Lower lobe of right lung (tissue), 2 donors: ENCODE data around the gene ATP5IF1. TPM values are rescaled to one million over a fixed set of nuclear protein-coding genes. Genes with fewer than 3 reads are reported as not detected.

Experiments
- ATAC-seq, 2 donors: fragments of 200-7000 bp; cut with Tn5 transposase; one replicate each; pipeline ENCODE4 v1.9.1; 2020 to 2022; ENCODE audit warnings: mild to moderate bottlenecking in 2 of 2, moderate library complexity in 2 of 2
- DNase-seq: peaks from one replicate; pipeline ENCODE4 v3.0.0-alpha.2; 2020
- H3K27ac ChIP-seq: fragments of 200-600 bp; one replicate; pipeline ENCODE4 v1.8.0; 2022
- H3K27me3 ChIP-seq: fragments of 200-600 bp; one replicate; pipeline ENCODE4 v1.8.0; 2022; ENCODE audit warnings: low read depth
- H3K36me3 ChIP-seq: fragments of 200-600 bp; one replicate; pipeline ENCODE4 v1.8.0; 2022; ENCODE audit warnings: mild to moderate bottlenecking
- H3K4me1 ChIP-seq: fragments of 200-600 bp; one replicate; pipeline ENCODE4 v1.8.0; 2022
- H3K4me3 ChIP-seq: fragments of 200-600 bp; one replicate; pipeline ENCODE4 v1.8.0; 2022; ENCODE audit warnings: mild to moderate bottlenecking
- H3K9me3 ChIP-seq: fragments of 200-600 bp; one replicate; pipeline ENCODE4 v1.8.0; 2022
- CTCF ChIP-seq: fragments of 200-600 bp; IDR thresholded peaks from one replicate; pipeline ENCODE4 v1.8.0; 2022; ENCODE audit warnings: antibody characterized with exemption, mild to moderate bottlenecking
- intact Hi-C: fragments of 100-400 bp; cut with DNase I; formaldehyde crosslinking; loops from one replicate; pipeline ENCODE4 v1.11.0; 2022
- total RNA-seq: library from RNA; stranded (reverse); fragmentation: NEBNext Ultra II Directional; extraction: Animal tissue kit (Norgen Biotek cat#: 25700); gene quantifications from one replicate; pipeline ENCODE4 v1.2.1, GENCODE V29; 2021
- donor health status: DM: no; HTN: yes; CAD: no; lungs with severe emphysema.

Gene ATP5IF1
- total RNA-seq, 1 donor from 2014 or later: 109 TPM

- Histone ChIP-seq H3K9me3 (no peaks in the 10 kb centered on the region), H3K27me3 (no peaks in the 10 kb centered on the region), H3K27ac (peak overlapping the region; percentile 86), H3K4me3 (peak overlapping the region; percentile 62), H3K4me1 (peaks cover 55% of the 10 kb centered on the region), H3K36me3 (no peaks in the 10 kb centered on the region)
- intact Hi-C loops: no loop called here
- ATAC-seq (no peak), DNase-seq (no peak)
- TF ChIP-seq CTCF: no peak
Observed at GRCh38 chr1:28247612-28248272, 11.8 kb downstream of the ATP5IF1 start.

- DNase-seq (peak; percentile 82), ATAC-seq (peak; percentile 81 to 83)
- Histone ChIP-seq H3K27ac (peak overlapping the region; percentile 86), H3K36me3 (no peaks in the 10 kb centered on the region), H3K4me3 (peak overlapping the region; percentile 15), H3K27me3 (no peaks in the 10 kb centered on the region), H3K4me1 (peaks cover 55% of the 10 kb centered on the region), H3K9me3 (no peaks in the 10 kb centered on the region)
- intact Hi-C loops: no loop called here
- TF ChIP-seq CTCF: peak; percentile 96
Observed at GRCh38 chr1:28248273-28249012, 12.5 kb downstream of the ATP5IF1 start.

DNA sequence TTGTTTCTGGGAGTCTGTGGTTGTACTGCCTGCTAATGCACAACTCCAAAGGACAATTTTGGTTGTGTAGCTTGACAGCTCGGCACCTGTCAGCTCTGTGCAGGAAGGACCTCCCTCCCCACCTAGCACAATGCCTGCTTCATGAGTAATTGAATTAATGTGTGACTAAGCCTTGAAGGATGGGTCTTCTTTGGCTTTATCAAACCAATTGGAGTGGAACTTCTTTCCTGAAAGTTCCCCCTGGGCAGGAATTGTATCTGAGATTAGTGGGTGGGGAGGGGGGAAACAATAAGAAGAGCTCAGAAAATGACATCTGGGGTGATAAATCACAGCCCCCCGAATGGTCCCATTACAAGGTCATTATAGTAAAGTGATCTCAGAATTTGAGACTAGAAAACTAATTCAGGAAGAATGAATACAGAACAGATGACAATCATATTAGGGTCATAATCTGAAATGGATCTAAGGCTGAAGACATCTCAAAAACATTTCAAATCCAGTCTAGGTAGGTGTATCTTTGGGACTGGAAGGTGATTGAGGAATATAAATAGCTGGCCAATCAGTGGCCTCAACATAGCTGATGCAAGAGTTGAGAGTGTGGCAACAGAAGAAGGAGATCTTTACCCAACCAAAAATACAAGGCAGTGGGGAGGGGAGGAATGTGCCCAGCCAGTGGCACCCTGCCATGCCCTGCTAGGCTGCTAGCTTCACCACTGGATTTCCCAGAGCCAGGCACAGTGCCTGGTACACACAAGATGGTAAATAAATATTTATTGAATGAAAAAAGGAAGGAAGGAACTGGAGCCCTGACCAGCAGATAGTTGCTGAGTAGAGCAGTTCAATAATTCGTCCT lies 13.3 kb downstream of the ATP5IF1 start:
- H3K27ac ChIP-seq: peak overlapping the region; percentile 86
- ATAC-seq (peak; percentile 63 to 70), DNase-seq (peak; percentile 83)
- peaks cover 51% of the 10 kb centered on the region for H3K4me1 ChIP-seq
- no peaks in the 10 kb centered on the region for H3K27me3 ChIP-seq
- TF ChIP-seq CTCF: no peak
- no peaks in the 10 kb centered on the region for H3K9me3 ChIP-seq
- H3K36me3 ChIP-seq: no peaks in the 10 kb centered on the region
- H3K4me3 ChIP-seq: peak overlapping the region; percentile 15
- intact Hi-C loops: no loop called here

- no peak for TF ChIP-seq CTCF
- Histone ChIP-seq H3K4me1 (peaks cover 51% of the 10 kb centered on the region), H3K9me3 (no peaks in the 10 kb centered on the region), H3K36me3 (no peaks in the 10 kb centered on the region), H3K27ac (no peak overlapping the region), H3K4me3 (no peak overlapping the region), H3K27me3 (no peaks in the 10 kb centered on the region)
- no peak for DNase-seq
- intact Hi-C loops: no loop called here
- no peak for ATAC-seq
Observed at GRCh38 chr1:28249866-28250295, 14.0 kb downstream of the ATP5IF1 start.

- no peaks in the 10 kb centered on the region for H3K27me3 ChIP-seq
- H3K36me3 ChIP-seq: no peaks in the 10 kb centered on the region
- ATAC-seq (no peak), DNase-seq (no peak)
- intact Hi-C loops: no loop called here
- no peak overlapping the region for H3K4me3 ChIP-seq
- TF ChIP-seq CTCF: no peak
- no peaks in the 10 kb centered on the region for H3K9me3 ChIP-seq
- no peak overlapping the region for H3K27ac ChIP-seq
- H3K4me1 ChIP-seq: peaks cover 22% of the 10 kb centered on the region
Observed at GRCh38 chr1:28256197-28256827, 20.4 kb downstream of the ATP5IF1 start.
